H1 (cell line): ENCODE results near the gene PSKH1. TPM values are rescaled to one million over a fixed set of nuclear protein-coding genes. Genes with fewer than 3 reads are reported as not detected.
"Not testable (repeated sequence)": the region's sequence is repeated elsewhere in the genome, so short reads cannot be mapped to it uniquely, and the experiment has no call there.

Experiments used
- CTCF ChIA-PET: fragments of 300-600 bp; sonication (Branson Sonifier 250); formaldehyde crosslinking; loops from one replicate; lab custom pipeline; 2021; ENCODE audit not compliant: partially characterized antibody; lab: Charles Lee
- POLR2A ChIA-PET: fragments of 300-600 bp; sonication (Branson Sonifier 250); formaldehyde crosslinking; loops from one replicate; lab custom pipeline; 2021; ENCODE audit warnings: inconsistent platforms; ENCODE audit not compliant: partially characterized antibody; lab: Charles Lee
- DNase-seq, 2 experiments: peaks; one replicate each; pipeline versions ENCODE4 v3.0.0 to v3.0.0-alpha.2; 2010 to 2022; ENCODE audit warnings: low spot score in 2 of 2, low read depth in 1 of 2, mixed read lengths in 1 of 2
- FAIRE-seq: peaks from 2 replicates; lab custom pipeline; 2011; peaks lifted over from hg19 to GRCh38; lab: Jason Lieb, UNC
- H2AFZ ChIP-seq: 2 replicates; pipeline ENCODE4 v1.8.1; 2012; ENCODE audit warnings: low read length, inconsistent platforms
- H2AK5ac ChIP-seq: 2 replicates; pipeline ENCODE4 v1.6.1; 2013; ENCODE audit warnings: low read depth, low read length
- H2BK120ac ChIP-seq: replicated peaks from 2 replicates; pipeline ENCODE3; 2013; ENCODE audit warnings: low read depth, low read length, inconsistent platforms
- H2BK12ac ChIP-seq: 2 replicates; pipeline ENCODE4 v1.6.1; 2013; ENCODE audit warnings: low read depth, low read length
- H2BK15ac ChIP-seq: 2 replicates; pipeline ENCODE4 v1.6.1; 2013; ENCODE audit warnings: low read length
- H2BK20ac ChIP-seq: 2 replicates; pipeline ENCODE4 v1.6.1; 2013; ENCODE audit warnings: low read length
- H2BK5ac ChIP-seq: 2 replicates; pipeline ENCODE4 v1.6.1; 2013; ENCODE audit warnings: low read depth, low read length
- H3K14ac ChIP-seq: 2 replicates; pipeline ENCODE4 v1.6.1; 2013; ENCODE audit warnings: inconsistent platforms; ENCODE audit not compliant: insufficient read length
- H3K18ac ChIP-seq: 2 replicates; pipeline ENCODE4 v1.6.1; 2013; ENCODE audit warnings: low read length; ENCODE audit errors: extremely low read depth
- H3K23ac ChIP-seq: 2 replicates; pipeline ENCODE4 v1.6.1; 2013; ENCODE audit warnings: inconsistent platforms; ENCODE audit not compliant: insufficient read length
- H3K23me2 ChIP-seq: 2 replicates; pipeline ENCODE4 v1.6.1; 2013; ENCODE audit warnings: low read depth, low read length
- H3K27ac ChIP-seq: 2 replicates; pipeline ENCODE4 v1.6.1; 2011; ENCODE audit warnings: low read depth, low read length, inconsistent platforms
- H3K27me3 ChIP-seq, 4 experiments: replicated peaks in 1 of 4; 1 replicate in 1 of 4; 2 replicates in 3 of 4; pipeline versions ENCODE4 v1.6.1 to v1.8.1; 2011 to 2013; ENCODE audit warnings: low read length in 3 of 4, mild to moderate bottlenecking in 3 of 4, inconsistent platforms in 2 of 4, mixed read lengths in 2 of 4, moderate library complexity in 1 of 4; ENCODE audit not compliant: control insufficient read depth in 3 of 4, insufficient read depth in 3 of 4; ENCODE audit errors: extremely low read depth in 1 of 4
- H3K36me3 ChIP-seq, 4 experiments: 2 replicates each; pipeline versions ENCODE4 v1.6.1 to v1.8.1; 2011 to 2013; ENCODE audit warnings: mild to moderate bottlenecking in 4 of 4, low read length in 3 of 4, moderate library complexity in 2 of 4, control low read depth in 1 of 4, inconsistent platforms in 1 of 4; ENCODE audit not compliant: insufficient read depth in 4 of 4, control insufficient read depth in 2 of 4
- H3K4ac ChIP-seq: replicated peaks from 2 replicates; pipeline ENCODE3; 2013; ENCODE audit warnings: low read length, low read depth, mixed read lengths, inconsistent platforms; ENCODE audit not compliant: insufficient read length
- H3K4me1 ChIP-seq, 4 experiments: replicated peaks in 1 of 4; 1 replicate in 1 of 4; 2 replicates in 3 of 4; pipeline versions ENCODE4 v1.6.1 to v1.8.1; 2011 to 2013; ENCODE audit warnings: low read length in 3 of 4, inconsistent platforms in 2 of 4, mixed read lengths in 1 of 4; ENCODE audit not compliant: insufficient read depth in 4 of 4, control insufficient read depth in 3 of 4
- H3K4me2 ChIP-seq, 2 experiments: 2 replicates each; pipeline versions ENCODE4 v1.6.1 to v1.8.1; 2011 to 2013; ENCODE audit warnings: low read depth in 2 of 2, low read length in 2 of 2, control low read depth in 1 of 2, inconsistent platforms in 1 of 2, mild to moderate bottlenecking in 1 of 2; ENCODE audit not compliant: insufficient read depth in 1 of 2
- H3K4me3 ChIP-seq, 4 experiments: fragments of 200-600, 300-600 bp in 1 of 4; sonication (generic), shearing (Covaris generic), sonication (Bioruptor Twin) in 1 of 4; 2 replicates each; pipeline versions ENCODE4 v1.5.1 to v1.8.1; 2011 to 2016; ENCODE audit warnings: low read length in 4 of 4, low read depth in 3 of 4, control low read depth in 2 of 4, inconsistent platforms in 2 of 4, mild to moderate bottlenecking in 2 of 4, mixed read lengths in 1 of 4, moderate library complexity in 1 of 4; ENCODE audit not compliant: insufficient read depth in 2 of 4; ENCODE audit errors: extremely low read depth in 1 of 4
- H3K56ac ChIP-seq: replicated peaks from 2 replicates; pipeline ENCODE3; 2013; ENCODE audit warnings: low read depth, mild to moderate bottlenecking, mixed read lengths, low read length, inconsistent platforms; ENCODE audit not compliant: insufficient read length
- H3K79me1 ChIP-seq: 2 replicates; pipeline ENCODE4 v1.6.1; 2013; ENCODE audit warnings: low read depth, low read length, control low read depth
- H3K79me2 ChIP-seq, 2 experiments: 2 replicates each; pipeline versions ENCODE4 v1.6.1 to v1.8.1; 2012 to 2013; ENCODE audit warnings: low read length in 2 of 2, mild to moderate bottlenecking in 2 of 2, inconsistent platforms in 1 of 2; ENCODE audit not compliant: insufficient read depth in 2 of 2, control insufficient read depth in 1 of 2
- H3K9ac ChIP-seq, 4 experiments: replicated peaks in 1 of 4; 1 replicate in 1 of 4; 2 replicates in 3 of 4; pipeline versions ENCODE4 v1.6.1 to v1.8.1; 2011 to 2013; ENCODE audit warnings: low read depth in 3 of 4, low read length in 3 of 4, control low read depth in 2 of 4, mild to moderate bottlenecking in 2 of 4, moderate library complexity in 2 of 4, inconsistent platforms in 1 of 4; ENCODE audit errors: extremely low read depth in 1 of 4
- H3K9me3 ChIP-seq, 2 experiments: 2 replicates each; pipeline versions ENCODE4 v1.6.1 to v1.8.1; 2012 to 2013; ENCODE audit warnings: mild to moderate bottlenecking in 2 of 2, moderate library complexity in 2 of 2, control low read depth in 1 of 2, inconsistent platforms in 1 of 2, low read depth in 1 of 2, low read length in 1 of 2, mixed read lengths in 1 of 2; ENCODE audit not compliant: insufficient read depth in 2 of 2
- H4K20me1 ChIP-seq, 2 experiments: replicated peaks in 1 of 2; 2 replicates each; pipeline versions ENCODE3 to v1.8.1; 2011 to 2013; ENCODE audit warnings: inconsistent platforms in 2 of 2, low read length in 2 of 2, mild to moderate bottlenecking in 1 of 2; ENCODE audit not compliant: insufficient read depth in 2 of 2, control insufficient read depth in 1 of 2
- H4K5ac ChIP-seq: 2 replicates; pipeline ENCODE4 v1.6.1; 2013; ENCODE audit warnings: low read length, low read depth, mixed read lengths, inconsistent platforms; ENCODE audit not compliant: insufficient read length
- H4K8ac ChIP-seq: 2 replicates; pipeline ENCODE4 v1.8.0; 2013; ENCODE audit warnings: mild to moderate bottlenecking, moderate library complexity, low read length, inconsistent platforms; ENCODE audit not compliant: insufficient read depth; ENCODE audit errors: extremely low read depth
- H4K91ac ChIP-seq: replicated peaks from 2 replicates; pipeline ENCODE3; 2013; ENCODE audit warnings: low read length, mixed read lengths, inconsistent platforms; ENCODE audit not compliant: insufficient read length
- WGBS, 2 experiments: shearing (Covaris generic) in 1 of 2; methylation state at CpG; one replicate each; pipeline versions ENCODE4 v1.1.6 to v1.1.7; 2013 to 2015; ENCODE audit warnings: low lambda C conversion rate in 2 of 2, mixed read lengths in 2 of 2, inconsistent platforms in 1 of 2, low coverage in 1 of 2, missing lambda C conversion rate in 1 of 2; ENCODE audit not compliant: insufficient replicate concordance in 2 of 2, insufficient coverage in 1 of 2, insufficient read length in 1 of 2; ENCODE audit errors: extremely low coverage in 1 of 2, missing lambda C conversion rate in 1 of 2; 5-methylcytosine and 5-hydroxymethylcytosine counted together
- polyA plus RNA-seq, 7 experiments: library from polyadenylated mRNA; depleted of rRNA in 3 of 7; stranded (reverse) in 5 of 7; unstranded in 2 of 7; fragments of >200 nt in 5 of 7; fragments of 200-250 nt in 2 of 7; gene quantifications; 1 replicate in 5 of 7; 2 replicates in 1 of 7; 4 replicates in 1 of 7; pipeline versions ENCODE4 v1.2.1 to v1.2.3, GENCODE V29; 2011 to 2013; ENCODE audit warnings: missing spikeins in 2 of 7, mixed read lengths in 2 of 7
- total RNA-seq: library from RNA; stranded (reverse); fragmentation: NEBNext Ultra II Directional; extraction: Animal tissue kit (Norgen Biotek cat#: 25700); gene quantifications from 2 replicates; pipeline ENCODE4 v1.2.1, GENCODE V29; 2021

The PSKH1 gene
- total and polyA plus RNA-seq, 2 of the 8 experiments (the other 6 are each of a cell fraction or from before 2014, with no cell fraction given) = 24.8 to 51.0 TPM

GRCh38 chr16:67864044-67864443 is 29.0 kb upstream of the PSKH1 start:
- POLR2A ChIA-PET = interaction anchor here (0.7 to 7.0 kb wide), 4 partner anchors 9 to 71 kb away, joined by 3 to 100 read pairs (median 6); partner anchors contain the start of genes CENPT, EDC4 and NUTF2

More at GRCh38 chr16:67864044-67864443, 29.0 kb upstream of the PSKH1 start:
- 87% methylated on average over 6 of the region's 6 CpGs; no CpG with 5 or more reads in 1 of the 2 experiments for WGBS, 2 experiments
- not testable (repeated sequence) for H2BK5ac ChIP-seq, H3K23me2 ChIP-seq, FAIRE-seq, H3K4me3 ChIP-seq, H3K9me3 ChIP-seq, H3K56ac ChIP-seq, H3K27me3 ChIP-seq, H3K4me1 ChIP-seq, H4K91ac ChIP-seq, H3K4me2 ChIP-seq, H2BK12ac ChIP-seq, H2BK15ac ChIP-seq, H4K8ac ChIP-seq, H2BK120ac ChIP-seq, H3K27ac ChIP-seq, H3K14ac ChIP-seq, H2AK5ac ChIP-seq, H3K4ac ChIP-seq, H3K9ac ChIP-seq, H2AFZ ChIP-seq, H3K23ac ChIP-seq, H3K18ac ChIP-seq, DNase-seq, H2BK20ac ChIP-seq, H4K5ac ChIP-seq
- peaks cover 12 to 49% (median 20%) of the 10 kb centered on the region in 4 experiments; a peak in 7 of 8 replicates for H3K36me3 ChIP-seq
- peaks cover 35% of the 10 kb centered on the region for H3K79me1 ChIP-seq
- H3K79me2 ChIP-seq = peaks cover 8 to 48% of the 10 kb centered on the region in 2 experiments
- CTCF ChIA-PET = interaction anchor here (1.6 to 12.2 kb wide), 7 partner anchors 9 to 52 kb away, joined by 5 to 123 read pairs (median 17); partner anchors contain the start of genes CENPT, NRN1L and NUTF2
- peaks cover 21 to 42% of the 10 kb centered on the region in 2 experiments for H4K20me1 ChIP-seq
